OCI-LY7 (cell line): Measurements from ENCODE around the gene ABHD6.

ENCODE experiments used
- CTCF ChIP-seq: fragments of 200-600 bp; sonication (generic); conservative IDR thresholded peaks from 2 replicates; pipeline ENCODE4 v1.5.1; 2014; ENCODE audit warnings: mild to moderate bottlenecking, antibody characterized with exemption, low read length, moderate library complexity, mixed read lengths
- EZH2phosphoT487 ChIP-seq: fragments of 200-600 bp; sonication (generic); IDR thresholded peaks from 2 replicates; pipeline ENCODE4 v1.6.1; 2018; ENCODE audit warnings: low read depth, borderline replicate concordance, mild to moderate bottlenecking, mixed run types, antibody characterized with exemption, low read length, moderate library complexity, mixed read lengths

- no peak for TF ChIP-seq CTCF
- no peak for TF ChIP-seq EZH2phosphoT487
Measured at GRCh38 chr3:58193682-58194407, 43.7 kb upstream of the ABHD6 start.
